Naive thymus-derived CD8-positive, alpha-beta T cell (primary cell): ENCODE results near the gene GGT6. TPM values are rescaled to one million over a fixed set of nuclear protein-coding genes. Genes with fewer than 3 reads are reported as not detected.

ENCODE experiments used
- ATAC-seq, 2 donors: fragments of 150-1000 bp; cut with Tn5 transposase in 1 of 2; sonication (Bioruptor Pico), chemical (Tn5 transposase) in 1 of 2; 1 replicate in 1 of 2; 2 replicates in 1 of 2; pipeline ENCODE4 v1.10.0; 2021; ENCODE audit warnings: mild to moderate bottlenecking in 2 of 2, moderate library complexity in 2 of 2
- POLR2A ChIA-PET: fragments of 350-600 bp; sonication (Branson Sonifier 250); formaldehyde crosslinking; loops from one replicate; lab custom pipeline; 2021; ENCODE audit warnings: antibody characterized with exemption; lab: Charles Lee
- DNase-seq, 10 donors: peaks; one replicate each; pipeline versions ENCODE4 v3.0.0 to v3.0.0-alpha.2; 2020 to 2022
- H3K27ac Mint-ChIP-seq, 10 donors: one replicate each; pipeline ENCODE4 v1.8.0; 2020 to 2022; ENCODE audit warnings: mild to moderate bottlenecking in 10 of 10, mixed read lengths in 10 of 10, moderate library complexity in 4 of 10, inconsistent platforms in 1 of 10
- H3K27me3 Mint-ChIP-seq, 5 donors: one replicate each; pipeline ENCODE4 v1.8.0; 2021 to 2022; ENCODE audit warnings: mixed read lengths in 5 of 5
- H3K36me3 Mint-ChIP-seq, 3 donors: one replicate each; pipeline ENCODE4 v1.8.0; 2020 to 2022; ENCODE audit warnings: mixed read lengths in 3 of 3, mild to moderate bottlenecking in 2 of 3, inconsistent platforms in 1 of 3
- H3K4me1 Mint-ChIP-seq, 4 donors: one replicate each; pipeline ENCODE4 v1.8.0; 2021 to 2022; ENCODE audit warnings: mixed read lengths in 4 of 4
- H3K4me3 Mint-ChIP-seq, 10 donors: one replicate each; pipeline ENCODE4 v1.8.0; 2020 to 2022; ENCODE audit warnings: mild to moderate bottlenecking in 10 of 10, mixed read lengths in 10 of 10, moderate library complexity in 6 of 10, inconsistent platforms in 1 of 10
- H3K9me3 Mint-ChIP-seq, 9 donors: one replicate each; pipeline ENCODE4 v1.8.0; 2020 to 2022; ENCODE audit warnings: mixed read lengths in 9 of 9, mild to moderate bottlenecking in 3 of 9, inconsistent platforms in 1 of 9, moderate library complexity in 1 of 9
- polyA plus RNA-seq, 3 donors: library from polyadenylated mRNA; unstranded; fragments of 300-500 nt; fragmentation: Illumina TruSeq; gene quantifications; one replicate each; pipeline ENCODE4 v1.2.3, GENCODE V29; 2021
- total RNA-seq, 8 experiments: library from RNA in 2 of 8; stranded (reverse) in 2 of 8; gene quantifications; one replicate each; pipeline ENCODE4 v1.2.3 and lab custom pipeline; 2021 to 2026

The GGT6 gene
- total and polyA plus RNA-seq, 5 experiments from 2014 or later: not detected

GRCh38 chr17:4531988-4532736 is 28.2 kb downstream of the GGT6 start:
- Mint-ChIP-seq H3K9me3 (no peaks in the 10 kb centered on the region), H3K4me1 (peaks cover 0 to 16% (median 10%) of the 10 kb centered on the region in 4 donors), H3K4me3 (no peak overlapping the region), H3K27ac (no peak overlapping the region), H3K27me3 (peaks cover 2 to 12% (median 9%) of the 10 kb centered on the region in 5 donors), H3K36me3 (no peaks in the 10 kb centered on the region)
- DNase-seq: no peak
- POLR2A ChIA-PET: no interaction called here
- no peak for ATAC-seq

- peaks cover 0 to 12% (median 10%) of the 10 kb centered on the region in 4 donors for H3K4me1 Mint-ChIP-seq
- ATAC-seq (no peak), DNase-seq (no peak)
- H3K36me3 Mint-ChIP-seq: no peaks in the 10 kb centered on the region
- H3K9me3 Mint-ChIP-seq: no peaks in the 10 kb centered on the region
- H3K27me3 Mint-ChIP-seq: peaks cover 2 to 12% (median 9%) of the 10 kb centered on the region in 5 donors
- peak overlapping the region in 1 of 10 donors; percentile 7 for H3K27ac Mint-ChIP-seq
- no peak overlapping the region for H3K4me3 Mint-ChIP-seq
- POLR2A ChIA-PET: no interaction called here
These were observed 29.3 kb downstream of the GGT6 start for GRCh38 chr17:4530799-4531730.

GRCh38 chr17:4529533-4530152 is 30.7 kb downstream of the GGT6 start:
- peak overlapping the region in 3 of 10 donors; percentile 24 to 84 (median 40) for H3K27ac Mint-ChIP-seq
- H3K4me3 Mint-ChIP-seq: no peak overlapping the region
- POLR2A ChIA-PET: no interaction called here

GRCh38 chr17:4527566-4528125 is 32.7 kb downstream of the GGT6 start:
- DNase-seq (no peak), ATAC-seq (no peak)
- peaks cover 0 to 5% (median 1%) of the 10 kb centered on the region in 4 donors for H3K4me1 Mint-ChIP-seq
- POLR2A ChIA-PET: interaction anchor here (0.7 kb wide), 2 partner anchors 18 to 186 kb away, joined by 3 to 5 read pairs; no protein-coding TSS in a partner anchor
- no peaks in the 10 kb centered on the region for H3K36me3 Mint-ChIP-seq
- H3K27me3 Mint-ChIP-seq: peaks cover 2 to 12% (median 9%) of the 10 kb centered on the region in 5 donors
- H3K9me3 Mint-ChIP-seq: no peaks in the 10 kb centered on the region
- peak overlapping the region in 1 of 10 donors; percentile 35 for H3K27ac Mint-ChIP-seq
- no peak overlapping the region for H3K4me3 Mint-ChIP-seq

More at GRCh38 chr17:4529533-4530152, 30.7 kb downstream of the GGT6 start:
- Mint-ChIP-seq H3K9me3 (no peaks in the 10 kb centered on the region), H3K36me3 (no peaks in the 10 kb centered on the region), H3K4me1 (peaks cover 0 to 12% (median 7%) of the 10 kb centered on the region in 4 donors), H3K27me3 (peaks cover 2 to 12% (median 9%) of the 10 kb centered on the region in 5 donors)
- no peak for ATAC-seq
- no peak for DNase-seq

- Mint-ChIP-seq H3K36me3 (no peaks in the 10 kb centered on the region), H3K9me3 (no peaks in the 10 kb centered on the region), H3K4me3 (no peak overlapping the region), H3K4me1 (peaks cover 0 to 2% (median under 1%) of the 10 kb centered on the region in 4 donors), H3K27ac (peak overlapping the region in 1 of 10 donors; percentile 35), H3K27me3 (peaks cover 2 to 9% (median 7%) of the 10 kb centered on the region in 5 donors)
- ATAC-seq (no peak), DNase-seq (no peak)
- POLR2A ChIA-PET: interaction anchor here (0.7 kb wide), 2 partner anchors 18 to 187 kb away, joined by 3 to 5 read pairs; no protein-coding TSS in a partner anchor
These were observed 33.2 kb downstream of the GGT6 start for GRCh38 chr17:4527134-4527533.

GRCh38 chr17:4525691-4526397 is 34.5 kb downstream of the GGT6 start:
- ATAC-seq (no peak), DNase-seq (no peak)
- H3K27me3 Mint-ChIP-seq: peaks cover 2 to 9% (median 4%) of the 10 kb centered on the region in 5 donors
- peak overlapping the region in 1 of 10 donors; percentile 15 for H3K4me3 Mint-ChIP-seq
- H3K4me1 Mint-ChIP-seq: peaks cover 0 to 2% (median under 1%) of the 10 kb centered on the region in 4 donors
- H3K27ac Mint-ChIP-seq: no peak overlapping the region
- no peaks in the 10 kb centered on the region for H3K36me3 Mint-ChIP-seq
- POLR2A ChIA-PET: interaction anchor here (1.2 kb wide), 1 partner anchor 44 kb away, joined by 3 read pairs; no protein-coding TSS in a partner anchor
- no peaks in the 10 kb centered on the region for H3K9me3 Mint-ChIP-seq

GRCh38 chr17:4523946-4524345 is 36.4 kb downstream of the GGT6 start:
- Mint-ChIP-seq H3K4me1 (no peaks in the 10 kb centered on the region), H3K27me3 (peaks cover 0 to 1% (median 0%) of the 10 kb centered on the region in 5 donors), H3K36me3 (no peaks in the 10 kb centered on the region), H3K9me3 (no peaks in the 10 kb centered on the region), H3K4me3 (no peak overlapping the region), H3K27ac (no peak overlapping the region)
- no peak for ATAC-seq
- POLR2A ChIA-PET: no interaction called here
- no peak for DNase-seq

GRCh38 chr17:4522661-4523060 is 37.7 kb downstream of the GGT6 start:
- peak overlapping the region in 1 of 10 donors; percentile 89 for H3K27ac Mint-ChIP-seq
- H3K4me3 Mint-ChIP-seq: no peak overlapping the region
- no peaks in the 10 kb centered on the region for H3K9me3 Mint-ChIP-seq
- H3K36me3 Mint-ChIP-seq: no peaks in the 10 kb centered on the region
- POLR2A ChIA-PET: interaction anchor here (1.5 kb wide), 1 partner anchor 23 kb away, joined by 3 read pairs; no protein-coding TSS in a partner anchor
- peaks cover 0 to 1% (median 0%) of the 10 kb centered on the region in 5 donors for H3K27me3 Mint-ChIP-seq
- H3K4me1 Mint-ChIP-seq: no peaks in the 10 kb centered on the region
- no peak for ATAC-seq
- DNase-seq: no peak

- Mint-ChIP-seq H3K4me3 (no peak overlapping the region), H3K36me3 (no peaks in the 10 kb centered on the region), H3K27ac (no peak overlapping the region), H3K4me1 (no peaks in the 10 kb centered on the region), H3K9me3 (no peaks in the 10 kb centered on the region), H3K27me3 (peaks cover 0 to 1% (median 0%) of the 10 kb centered on the region in 5 donors)
- POLR2A ChIA-PET: no interaction called here
- ATAC-seq (no peak), DNase-seq (no peak)
These were observed 39.3 kb downstream of the GGT6 start for GRCh38 chr17:4520894-4521600.

- Mint-ChIP-seq H3K27me3 (peaks cover 0 to 1% (median 0%) of the 10 kb centered on the region in 5 donors), H3K4me1 (no peaks in the 10 kb centered on the region), H3K36me3 (no peaks in the 10 kb centered on the region), H3K4me3 (no peak overlapping the region), H3K27ac (peak overlapping the region in 1 of 10 donors; percentile 29), H3K9me3 (no peaks in the 10 kb centered on the region)
- ATAC-seq (no peak), DNase-seq (no peak)
- POLR2A ChIA-PET: no interaction called here
These were observed 40.1 kb downstream of the GGT6 start for GRCh38 chr17:4520060-4520893.
